Keratinocyte (primary cell): ENCODE results near the gene CSH2. TPM values are rescaled to one million over a fixed set of nuclear protein-coding genes. Genes with fewer than 3 reads are reported as not detected.

ENCODE experiments used
- DNase-seq: peaks from one replicate; pipeline ENCODE4 v3.0.0-alpha.2; 2011; ENCODE audit warnings: low read depth, missing footprints, low spot score
- FAIRE-seq: peaks from 2 replicates; lab custom pipeline; 2011; peaks lifted over from hg19 to GRCh38; lab: Jason Lieb, UNC
- H2AFZ ChIP-seq: 2 replicates; pipeline ENCODE4 v1.6.0; 2012; ENCODE audit warnings: low read length, control low read depth, inconsistent platforms; ENCODE audit not compliant: control insufficient read depth
- H3K27ac ChIP-seq: 2 replicates; pipeline ENCODE4 v1.5.1; 2011; ENCODE audit warnings: low read length; ENCODE audit not compliant: control insufficient read depth, insufficient read depth
- H3K27me3 ChIP-seq: 3 replicates; pipeline ENCODE4 v1.6.0; 2011; ENCODE audit warnings: low read length; ENCODE audit not compliant: control insufficient read depth, insufficient read depth; ENCODE audit errors: extremely low read depth
- H3K36me3 ChIP-seq, 2 experiments: 2 replicates in 1 of 2; 3 replicates in 1 of 2; pipeline ENCODE4 v1.5.1; 2011; ENCODE audit warnings: low read length in 2 of 2, mild to moderate bottlenecking in 1 of 2; ENCODE audit not compliant: control insufficient read depth in 2 of 2, insufficient read depth in 2 of 2; ENCODE audit errors: extremely low read depth in 1 of 2
- H3K4me1 ChIP-seq: 3 replicates; pipeline ENCODE4 v1.5.1; 2011; ENCODE audit warnings: low read length; ENCODE audit not compliant: control insufficient read depth, insufficient read depth; ENCODE audit errors: extremely low read depth
- H3K4me2 ChIP-seq: 3 replicates; pipeline ENCODE4 v1.6.0; 2011; ENCODE audit warnings: low read depth, low read length; ENCODE audit not compliant: control insufficient read depth, insufficient read depth; ENCODE audit errors: extremely low read depth
- H3K4me3 ChIP-seq, 3 experiments: fragments of 200-600 bp in 1 of 3; sonication (generic) in 1 of 3; 2 replicates in 2 of 3; 3 replicates in 1 of 3; pipeline ENCODE4 v1.5.1; 2011 to 2016; ENCODE audit warnings: low read length in 3 of 3, mild to moderate bottlenecking in 3 of 3, control low read depth in 2 of 3, inconsistent platforms in 1 of 3, low read depth in 1 of 3, mixed read lengths in 1 of 3, mixed run types in 1 of 3, moderate library complexity in 1 of 3; ENCODE audit not compliant: control insufficient read depth in 2 of 3, insufficient read depth in 2 of 3; ENCODE audit errors: extremely low read depth in 1 of 3
- H3K79me2 ChIP-seq: 2 replicates; pipeline ENCODE4 v1.6.0; 2012; ENCODE audit warnings: low read length; ENCODE audit not compliant: control insufficient read depth, insufficient read depth
- H3K9ac ChIP-seq: 3 replicates; pipeline ENCODE4 v1.6.0; 2011; ENCODE audit warnings: low read length; ENCODE audit not compliant: control insufficient read depth, insufficient read depth; ENCODE audit errors: extremely low read depth
- H3K9me1 ChIP-seq: 3 replicates; pipeline ENCODE4 v1.6.0; 2011; ENCODE audit warnings: low read length; ENCODE audit not compliant: control insufficient read depth, insufficient read depth; ENCODE audit errors: extremely low read depth
- H3K9me3 ChIP-seq: 2 replicates; pipeline ENCODE4 v1.5.1; 2012; ENCODE audit warnings: low read depth, low read length; ENCODE audit not compliant: control insufficient read depth
- H4K20me1 ChIP-seq: 3 replicates; pipeline ENCODE4 v1.6.0; 2011; ENCODE audit warnings: low read length; ENCODE audit not compliant: control insufficient read depth, insufficient read depth; ENCODE audit errors: extremely low read depth
- CTCF ChIP-seq, 3 experiments: IDR thresholded peaks in 1 of 3; conservative IDR thresholded peaks in 1 of 3; optimal IDR thresholded peaks in 1 of 3; 2 replicates in 2 of 3; 3 replicates in 1 of 3; pipeline versions ENCODE3 to v1.5.1; 2011; ENCODE audit warnings: low read length in 3 of 3, mild to moderate bottlenecking in 3 of 3, moderate library complexity in 2 of 3, control low read depth in 1 of 3, inconsistent platforms in 1 of 3; ENCODE audit not compliant: insufficient read depth in 2 of 3; ENCODE audit errors: extremely low read depth in 1 of 3
- EZH2 ChIP-seq: IDR thresholded peaks from one replicate; pipeline ENCODE4 v1.6.1; 2012; ENCODE audit warnings: inconsistent platforms, mild to moderate bottlenecking, low read length, moderate library complexity
- dilution Hi-C: fragments of 300-500 bp; cut with MboI; formaldehyde crosslinking; loops from one replicate; pipeline ENCODE4 v1.7.0; 2020; ENCODE audit warnings: low sequenced_read_pairs; ENCODE audit not compliant: extremely low pct_ligation_motif_present
- polyA plus RNA-seq, 5 experiments: library from polyadenylated mRNA; depleted of rRNA in 3 of 5; stranded (reverse) in 3 of 5; stranded (forward) in 1 of 5; unstranded in 1 of 5; fragments of >200 nt; gene quantifications; 1 replicate in 1 of 5; 2 replicates in 3 of 5; 3 replicates in 1 of 5; pipeline versions ENCODE4 v1.2.1 to v1.2.3, GENCODE V29; 2011 to 2012; ENCODE audit warnings: missing spikeins in 2 of 5, low read depth in 1 of 5, low replicate concordance in 1 of 5

Gene CSH2
- polyA plus RNA-seq, 1 donor (not counting 4 experiments of a cell fraction or from before 2014, with no cell fraction given): not detected

- no peak overlapping the region for H3K4me2 ChIP-seq
- H3K9ac ChIP-seq: no peak overlapping the region
- dilution Hi-C loops: no loop called here
- peaks cover 36% of the 10 kb centered on the region for H3K4me1 ChIP-seq
- peaks cover 50 to 54% of the 10 kb centered on the region in 2 experiments for H3K36me3 ChIP-seq
- no peak overlapping the region for H3K4me3 ChIP-seq
- no peak overlapping the region for H3K27ac ChIP-seq
- H3K9me1 ChIP-seq: no peaks in the 10 kb centered on the region
- H3K79me2 ChIP-seq: peaks cover 40% of the 10 kb centered on the region
- no peak for FAIRE-seq
- no peak for DNase-seq
- no peaks in the 10 kb centered on the region for H3K9me3 ChIP-seq
- no peak for TF ChIP-seq EZH2
- TF ChIP-seq CTCF (optimal IDR thresholded peaks at IDR 0.05 in 1 of 3, IDR thresholded peaks at IDR 0.05 in 1 of 3, conservative IDR thresholded peaks at IDR 0.05 in 1 of 3; ENCODE audit: extremely low read depth in 1 of 3, insufficient read depth in 2 of 3, low read length in 3 of 3): no peak
- no peaks in the 10 kb centered on the region for H3K27me3 ChIP-seq
- no peak overlapping the region for H2AFZ ChIP-seq
- peaks cover 11% of the 10 kb centered on the region for H4K20me1 ChIP-seq
Measured at GRCh38 chr17:63835167-63835720, 38.2 kb downstream of the CSH2 start.

- Histone ChIP-seq H3K4me3 (no peak overlapping the region), H3K9ac (no peak overlapping the region), H3K27me3 (no peaks in the 10 kb centered on the region), H3K79me2 (peaks cover 41% of the 10 kb centered on the region), H3K27ac (peak overlapping the region; percentile 13), H3K9me3 (no peaks in the 10 kb centered on the region), H3K36me3 (peaks cover 57 to 61% of the 10 kb centered on the region in 2 experiments), H3K4me1 (peaks cover 32% of the 10 kb centered on the region), H2AFZ (no peak overlapping the region), H3K4me2 (peak overlapping the region; percentile 20), H3K9me1 (no peaks in the 10 kb centered on the region), H4K20me1 (peaks cover 11% of the 10 kb centered on the region)
- FAIRE-seq: peak; percentile 79
- peak; percentile 46 for DNase-seq
- TF ChIP-seq CTCF (optimal IDR thresholded peaks at IDR 0.05 in 1 of 3, IDR thresholded peaks at IDR 0.05 in 1 of 3, conservative IDR thresholded peaks at IDR 0.05 in 1 of 3; ENCODE audit: extremely low read depth in 1 of 3, insufficient read depth in 2 of 3, low read length in 3 of 3) (peak; percentile 81 to 88 (median 85)), EZH2 (no peak)
- dilution Hi-C loops: no loop called here
Measured at GRCh38 chr17:63834431-63835166, 38.9 kb downstream of the CSH2 start.
